ENCODE measurements around the gene KCP.
"Not testable (repeated sequence)": the region's sequence is repeated elsewhere in the genome, so short reads cannot be mapped to it uniquely, and the experiment has no call there.

The KCP gene

GRCh38 chr7:128910569-128910945 is at the start of gene KCP:
TSS of gene KCP (minus strand) at chr7:128910709. CDS start at chr7:128910676, 33 bp downstream.
- DNase-seq (ENCODE audit: low read depth) = no peak

DNA sequence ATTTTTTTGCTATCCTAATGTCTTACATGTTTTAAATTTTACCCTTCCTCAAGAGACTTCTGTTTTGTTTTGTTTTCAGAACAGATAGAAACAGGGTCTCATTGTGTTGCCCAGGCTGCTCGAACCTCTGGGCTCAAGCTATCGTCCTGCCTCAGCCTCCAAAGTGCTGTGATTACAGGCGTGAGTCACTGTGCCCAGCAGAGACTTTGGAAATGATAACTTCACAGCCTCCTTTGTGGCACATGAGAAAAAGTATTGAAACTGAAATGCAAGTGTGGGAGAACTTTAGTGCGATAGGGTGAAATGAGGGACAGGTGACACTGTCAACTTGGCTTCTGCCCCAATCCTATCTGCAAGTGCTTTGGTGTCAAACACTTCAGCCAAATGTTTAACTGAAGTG is 48.8 kb upstream of the KCP start:
- no peak for DNase-seq (ENCODE audit: low read depth)

GRCh38 chr7:128955981-128956380 is 45.5 kb upstream of the KCP start:
- DNase-seq (ENCODE audit: low read depth) = no peak

DNA sequence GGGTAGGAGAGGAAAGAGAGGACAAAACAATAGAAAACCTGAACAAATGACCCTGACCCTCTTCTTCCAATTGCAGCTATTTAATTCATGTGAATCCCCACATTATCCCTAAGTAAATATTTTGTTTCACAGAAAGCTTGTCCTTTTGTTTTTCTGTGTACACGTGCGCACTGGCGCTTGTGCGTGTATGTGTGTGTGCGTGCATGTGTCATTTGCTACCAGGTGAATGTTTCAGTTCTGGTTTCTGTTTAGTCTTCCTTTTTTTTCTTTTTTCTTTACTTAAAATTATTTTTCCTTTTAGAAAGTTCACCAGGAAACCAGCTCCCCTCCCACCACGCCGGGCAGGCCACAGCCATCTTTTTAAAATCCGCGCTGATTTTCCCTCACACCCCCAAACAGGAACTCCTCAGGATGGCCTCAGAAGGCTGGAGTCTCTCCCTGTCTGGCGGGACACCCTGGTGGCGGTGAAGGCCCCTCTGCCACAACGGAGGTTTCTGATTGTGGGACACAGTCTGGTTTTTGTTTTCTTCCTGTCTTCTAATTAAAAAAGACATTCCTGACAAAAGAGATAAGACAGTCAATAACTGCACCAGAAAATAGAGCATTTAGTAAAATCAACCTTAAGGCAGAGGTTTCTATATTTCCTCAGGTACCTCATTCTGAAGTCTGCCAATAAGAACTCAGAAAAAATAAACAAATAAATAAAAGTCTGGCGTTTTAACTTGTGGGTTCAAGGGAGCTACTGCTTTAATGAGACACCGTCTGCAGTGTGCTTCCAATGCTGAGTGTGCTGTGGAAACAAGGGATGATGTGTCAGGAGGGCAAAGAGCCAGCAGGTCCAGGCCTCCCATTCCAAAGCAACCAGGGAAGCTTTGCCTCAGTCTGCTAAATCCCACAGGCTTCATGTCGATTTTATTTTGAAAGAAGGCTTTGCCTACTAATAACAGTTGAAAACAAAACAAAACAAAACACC is 44.6 kb upstream of the KCP start:
- DNase-seq (ENCODE audit: low read depth) = peak; percentile 72

GRCh38 chr7:128954150-128954549 is 43.6 kb upstream of the KCP start:
- no peak for DNase-seq (ENCODE audit: low read depth)

- no peak for DNase-seq (ENCODE audit: low read depth)
Measured at GRCh38 chr7:128951296-128951695, 40.8 kb upstream of the KCP start.

DNA sequence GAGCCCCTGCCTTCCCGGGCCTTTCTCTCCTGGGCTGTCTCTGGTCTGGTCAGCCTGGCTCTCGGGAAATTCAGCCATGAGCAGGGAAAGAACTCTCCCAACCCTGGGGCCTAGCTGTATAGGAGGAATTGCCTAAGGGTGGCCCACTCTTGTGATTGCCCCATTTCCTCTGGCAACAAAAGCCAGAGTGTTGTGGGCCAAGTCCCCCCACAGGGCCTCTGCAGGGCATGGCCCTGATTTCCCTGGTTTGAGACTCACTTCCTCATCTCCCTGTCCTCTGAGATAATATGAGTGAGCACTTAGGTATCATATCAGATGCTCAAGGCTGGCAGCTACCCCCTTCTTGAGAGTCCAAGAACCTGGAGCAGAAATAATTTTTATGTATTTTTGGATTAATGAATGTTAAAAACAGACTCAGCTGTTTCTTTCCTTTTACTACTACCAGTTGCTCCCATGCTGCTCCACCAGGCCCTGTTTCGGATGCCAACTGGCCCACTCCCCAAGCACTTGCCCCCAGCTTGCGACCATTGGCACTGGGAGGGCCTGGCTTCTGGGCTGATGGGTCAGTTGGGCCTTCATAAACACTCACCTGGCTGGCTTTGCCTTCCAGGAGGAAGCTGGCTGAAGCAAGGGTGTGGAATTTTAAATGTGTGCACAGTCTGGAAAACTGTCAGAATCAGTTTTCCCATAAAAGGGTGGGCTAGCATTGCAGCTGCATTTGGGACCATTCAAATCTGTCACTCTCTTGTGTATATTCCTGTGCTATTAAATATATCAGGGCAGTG is 38.7 kb upstream of the KCP start:
- no peak for DNase-seq (ENCODE audit: low read depth)

- no peak for DNase-seq (ENCODE audit: low read depth)
Measured at GRCh38 chr7:128948312-128948973, 37.9 kb upstream of the KCP start.

GRCh38 chr7:128947854-128948253 is 37.3 kb upstream of the KCP start:
- peak; percentile 13 for DNase-seq (ENCODE audit: low read depth)

GRCh38 chr7:128946936-128947830 is 36.7 kb upstream of the KCP start:
- no peak for DNase-seq (ENCODE audit: low read depth)

DNA sequence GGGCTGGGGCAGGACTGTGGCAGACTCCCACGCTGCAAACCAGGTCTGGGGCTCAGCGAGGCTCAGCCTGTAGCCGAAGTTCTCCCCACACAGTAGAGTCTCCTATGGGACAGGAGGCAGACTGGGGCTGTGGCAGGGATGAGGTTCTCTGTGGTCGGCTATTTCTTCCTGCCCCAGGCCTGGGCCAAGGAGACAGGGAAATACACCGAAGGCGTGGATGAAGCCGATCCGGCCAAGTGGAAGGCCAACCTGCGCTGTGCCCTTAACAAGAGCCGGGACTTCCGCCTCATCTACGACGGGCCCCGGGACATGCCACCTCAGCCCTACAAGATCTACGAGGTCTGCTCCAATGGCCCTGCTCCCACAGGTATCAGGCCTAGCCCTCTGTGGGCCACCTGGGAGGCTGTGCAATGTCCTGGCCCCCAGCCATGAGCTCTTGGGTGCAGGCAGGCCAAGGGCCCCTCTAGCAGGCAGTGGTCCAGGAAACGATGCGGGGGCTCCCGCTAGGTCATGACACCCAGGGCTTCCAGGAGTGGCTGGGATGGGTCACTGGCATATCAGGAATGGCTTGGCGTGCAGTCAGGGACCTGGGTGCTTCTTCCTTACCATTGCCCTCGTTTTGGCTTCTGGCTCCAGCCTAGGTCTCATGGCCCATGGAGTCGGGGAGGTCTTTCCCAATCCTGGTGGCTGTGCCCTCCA is 35.3 kb upstream of the KCP start:
- no peak for DNase-seq (ENCODE audit: low read depth)

GRCh38 chr7:128944487-128945236 is 34.2 kb upstream of the KCP start:
- no peak for DNase-seq (ENCODE audit: low read depth)

DNA sequence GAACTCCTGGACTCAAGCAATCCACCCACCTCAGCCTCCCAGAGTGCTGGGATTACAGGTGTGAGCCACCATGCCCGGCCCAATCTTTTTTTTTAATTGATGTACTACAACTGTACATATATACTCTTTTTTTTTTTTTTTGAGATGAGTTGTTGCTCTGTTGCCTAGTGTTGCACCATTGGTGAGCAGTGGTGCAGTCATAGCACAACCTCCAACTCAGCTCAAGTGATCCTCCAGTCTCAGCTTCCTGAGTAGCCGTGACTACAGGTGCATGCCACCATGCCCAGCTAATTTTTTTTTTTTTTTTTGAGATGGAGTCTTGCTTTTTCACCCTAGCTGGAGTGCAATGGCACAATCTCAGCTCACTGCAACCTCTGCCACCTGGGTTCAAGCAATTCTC is 32.7 kb upstream of the KCP start:
- not testable (repeated sequence) for DNase-seq (ENCODE audit: low read depth)

DNA sequence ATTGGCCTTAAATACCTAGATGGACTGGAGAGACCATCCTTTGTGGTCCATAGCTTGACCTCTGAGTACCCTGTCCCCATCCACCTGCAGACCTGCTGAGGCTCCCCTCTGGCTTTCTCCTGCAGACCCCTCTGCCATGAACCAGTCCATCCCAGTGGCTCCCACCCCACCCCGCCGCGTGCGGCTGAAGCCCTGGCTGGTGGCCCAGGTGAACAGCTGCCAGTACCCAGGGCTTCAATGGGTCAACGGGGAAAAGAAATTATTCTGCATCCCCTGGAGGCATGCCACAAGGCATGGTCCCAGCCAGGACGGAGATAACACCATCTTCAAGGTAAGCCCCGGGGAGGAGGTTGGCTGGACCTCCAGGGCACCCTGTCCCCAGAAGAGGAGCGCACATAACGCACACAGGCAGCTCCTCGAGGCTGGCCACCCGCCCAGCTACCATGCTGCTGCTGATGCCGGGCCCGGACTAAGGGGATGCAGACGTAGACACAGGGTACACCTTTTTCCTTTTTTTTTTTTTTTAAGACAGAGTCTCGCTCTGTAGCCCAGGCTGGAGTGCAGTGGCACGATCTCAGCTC is 31.5 kb upstream of the KCP start:
- DNase-seq (ENCODE audit: low read depth) = no peak

DNA sequence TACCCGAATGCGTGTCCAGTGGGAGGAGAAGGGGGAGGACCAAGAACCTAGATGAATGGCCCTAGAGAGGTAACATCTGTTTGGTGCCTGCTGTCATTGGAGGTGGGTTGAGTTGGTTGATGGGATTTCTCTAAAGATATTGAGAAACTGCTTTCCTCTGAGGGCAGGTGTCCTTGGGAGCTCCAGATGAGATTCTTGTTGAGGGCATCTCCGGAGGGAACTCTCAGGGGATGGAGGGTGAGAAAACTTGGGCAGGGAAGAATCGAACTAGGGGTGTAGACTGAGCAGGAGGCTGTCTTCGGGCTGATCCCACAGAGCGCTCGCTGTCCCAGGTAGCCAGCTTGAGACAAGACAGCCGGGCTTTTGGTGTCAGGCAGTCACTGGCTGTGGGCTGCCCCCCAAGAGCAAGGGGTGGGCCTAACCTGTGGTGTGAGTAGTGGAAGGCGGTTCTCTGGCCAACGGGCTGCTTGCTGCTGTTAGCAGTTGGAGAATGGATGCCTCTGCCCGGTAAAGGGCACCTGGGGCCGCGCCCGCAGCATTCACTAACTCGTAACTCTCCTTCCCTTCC is 30.9 kb upstream of the KCP start:
- no peak for DNase-seq (ENCODE audit: low read depth)

DNA sequence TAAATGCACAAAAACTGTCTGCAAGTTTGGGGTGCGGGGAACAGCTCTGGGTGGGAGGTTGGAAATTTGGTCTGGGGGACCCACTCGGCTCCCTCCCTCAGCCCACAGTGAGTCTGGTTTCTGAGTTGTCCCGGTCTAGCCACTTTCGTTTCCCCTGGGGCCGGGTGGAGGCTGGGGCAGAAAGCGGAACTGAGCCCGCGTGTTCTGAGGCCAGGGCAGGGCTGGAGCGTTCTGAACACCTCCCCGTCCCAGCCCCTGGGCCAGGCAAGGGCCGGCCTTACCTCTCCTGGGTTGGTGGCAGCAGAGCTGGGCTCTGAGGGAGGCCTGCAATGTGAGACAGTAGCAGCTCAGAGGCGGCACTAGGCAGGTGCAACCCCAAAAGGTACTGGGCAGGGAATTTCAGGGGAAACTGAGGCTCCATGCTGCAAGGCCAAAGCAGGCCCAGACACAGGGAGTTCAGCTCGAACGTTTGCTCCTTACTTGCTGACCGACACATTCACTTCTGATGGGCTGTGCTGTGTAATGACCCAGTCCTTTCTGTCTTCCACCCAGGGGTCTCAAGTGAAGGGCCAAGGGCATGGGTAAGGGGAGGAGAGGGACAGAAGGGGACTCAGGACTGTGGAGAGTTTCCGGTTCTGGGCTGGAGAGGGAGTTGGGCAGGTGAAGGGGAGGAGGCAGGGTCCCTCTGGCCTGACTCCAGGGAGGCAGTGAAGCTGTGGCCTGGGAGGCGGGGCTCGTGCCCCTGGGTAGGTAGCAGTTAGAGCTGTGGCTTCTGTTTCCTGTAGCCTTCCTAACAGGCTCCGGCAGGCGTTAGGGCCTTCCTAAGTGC is 30.2 kb upstream of the KCP start:
- no peak for DNase-seq (ENCODE audit: low read depth)

DNA sequence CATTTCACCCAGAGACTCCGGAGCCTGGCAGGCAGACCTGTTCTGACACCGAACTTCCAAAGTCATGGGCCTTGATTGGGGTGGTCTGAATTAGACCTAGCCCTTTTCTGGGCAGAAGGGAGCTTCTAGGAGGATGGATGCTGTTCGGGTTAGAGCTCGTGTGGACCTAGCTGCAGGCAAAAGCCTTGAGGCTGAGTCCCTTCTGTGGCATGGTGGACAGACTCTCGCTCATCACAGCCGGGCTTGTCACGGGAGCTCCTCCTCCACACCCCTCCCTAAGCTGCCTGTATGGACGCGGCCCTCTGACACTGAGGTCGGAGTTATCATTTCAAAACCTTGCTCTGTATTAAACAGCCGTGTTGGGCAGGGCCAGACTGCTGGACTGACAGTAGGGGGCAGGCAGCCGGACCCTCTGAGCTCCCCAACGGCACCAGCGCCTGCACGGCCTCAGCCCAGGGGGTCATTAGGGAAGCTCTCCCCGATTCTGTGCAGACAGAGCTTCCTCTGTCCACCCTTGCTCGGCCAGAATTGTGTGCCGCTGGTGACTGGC is 29.4 kb upstream of the KCP start:
- no peak for DNase-seq (ENCODE audit: low read depth)

Measured in EH (cell line).